Neural progenitor cell (in vitro differentiated cells): Measurements from ENCODE around the gene TNFRSF6B. TPM values are rescaled to one million over a fixed set of nuclear protein-coding genes. Genes with fewer than 3 reads are reported as not detected.

Source experiments
- DNase-seq: peaks from one replicate; pipeline ENCODE4 v3.0.0-alpha.2; 2016; ENCODE audit warnings: low spot score
- H2AFZ ChIP-seq: fragments of 200-600 bp; sonication (generic); replicated peaks from 2 replicates; pipeline ENCODE4 v1.6.1; 2016; ENCODE audit warnings: antibody characterized with exemption
- H3F3A ChIP-seq: fragments of 200-600 bp; sonication (generic); 2 replicates; pipeline ENCODE4 v1.6.1; 2016; ENCODE audit warnings: antibody characterized with exemption, low read depth
- H3K27ac ChIP-seq: fragments of 200-600 bp; sonication (generic); 2 replicates; pipeline ENCODE4 v1.5.1; 2016; ENCODE audit warnings: mild to moderate bottlenecking
- H3K27me3 ChIP-seq: fragments of 200-600 bp; sonication (generic); 2 replicates; pipeline ENCODE4 v1.6.1; 2016; ENCODE audit warnings: mild to moderate bottlenecking, moderate library complexity
- H3K36me3 ChIP-seq: fragments of 200-600 bp; sonication (generic); 2 replicates; pipeline ENCODE4 v1.5.1; 2016
- H3K4me1 ChIP-seq: fragments of 200-600 bp; sonication (generic); 2 replicates; pipeline ENCODE4 v1.6.1; 2016; ENCODE audit warnings: mixed run types
- H3K4me2 ChIP-seq: fragments of 200-600 bp; sonication (generic); 2 replicates; pipeline ENCODE4 v1.6.1; 2016
- H3K4me3 ChIP-seq: fragments of 200-600 bp; sonication (generic); 2 replicates; pipeline ENCODE4 v1.5.1; 2016
- H3K79me2 ChIP-seq: fragments of 200-600 bp; sonication (generic); 2 replicates; pipeline ENCODE4 v1.6.1; 2016; ENCODE audit warnings: low read depth
- H3K9ac ChIP-seq: fragments of 200-600 bp; sonication (generic); 2 replicates; pipeline ENCODE4 v1.6.1; 2016
- H3K9me3 ChIP-seq: fragments of 200-600 bp; sonication (generic); 2 replicates; pipeline ENCODE4 v1.5.1; 2016; ENCODE audit warnings: low read depth
- H4K20me1 ChIP-seq: fragments of 200-600 bp; sonication (generic); 2 replicates; pipeline ENCODE4 v1.6.1; 2016; ENCODE audit warnings: low read depth
- H3K27ac Mint-ChIP-seq: 3 replicates; pipeline ENCODE4 v1.8.0; 2021; ENCODE audit warnings: mixed read lengths
- H3K27me3 Mint-ChIP-seq: 2 replicates; pipeline ENCODE4 v1.8.0; 2022; ENCODE audit warnings: low read depth, mild to moderate bottlenecking, inconsistent platforms, moderate library complexity, mixed read lengths; ENCODE audit not compliant: insufficient read depth
- H3K36me3 Mint-ChIP-seq: 3 replicates; pipeline ENCODE4 v1.8.0; 2021; ENCODE audit warnings: mixed read lengths
- H3K4me1 Mint-ChIP-seq: 3 replicates; pipeline ENCODE4 v1.8.0; 2021; ENCODE audit warnings: mixed read lengths
- H3K4me3 Mint-ChIP-seq: 3 replicates; pipeline ENCODE4 v1.8.0; 2021; ENCODE audit warnings: mild to moderate bottlenecking, moderate library complexity, mixed read lengths
- H3K9me3 Mint-ChIP-seq: 3 replicates; pipeline ENCODE4 v1.8.0; 2020; ENCODE audit warnings: mixed read lengths
- CTCF ChIP-seq: fragments of 200-600 bp; sonication (generic); IDR thresholded peaks from 2 replicates; pipeline ENCODE4 v1.5.1; 2017; ENCODE audit warnings: antibody characterized with exemption, mild to moderate bottlenecking
- EZH2 ChIP-seq: fragments of 200-600 bp; sonication (generic); IDR thresholded peaks from 2 replicates; pipeline ENCODE4 v1.6.1; 2017; ENCODE audit warnings: antibody characterized with exemption, mild to moderate bottlenecking, moderate library complexity
- EZH2phosphoT487 ChIP-seq: fragments of 200-600 bp; sonication (generic); IDR thresholded peaks from 2 replicates; pipeline ENCODE4 v1.6.1; 2017; ENCODE audit warnings: antibody characterized with exemption
- total RNA-seq: library from RNA; depleted of rRNA; stranded (reverse); fragments of >200 nt; gene quantifications from 2 replicates; pipeline ENCODE4 v1.2.3, GENCODE V29; 2015; ENCODE audit warnings: low replicate concordance

Gene TNFRSF6B
- total RNA-seq, 1 donor from 2014 or later: not detected

- H3K9ac ChIP-seq: no peak overlapping the region
- Mint-ChIP-seq H3K36me3 (peaks cover 12% of the 10 kb centered on the region), H3K27ac (no peak overlapping the region), H3K9me3 (no peaks in the 10 kb centered on the region), H3K4me3 (no peak overlapping the region), H3K4me1 (no peaks in the 10 kb centered on the region), H3K27me3 (peaks cover 2% of the 10 kb centered on the region)
- no peak overlapping the region for H3K4me3 ChIP-seq
- peaks cover 12% of the 10 kb centered on the region for H3K27me3 ChIP-seq
- H2AFZ ChIP-seq: no peak overlapping the region
- no peak overlapping the region for H3K27ac ChIP-seq
- H4K20me1 ChIP-seq: peaks cover 20% of the 10 kb centered on the region
- no peak overlapping the region for H3K4me2 ChIP-seq
- no peak for TF ChIP-seq EZH2phosphoT487
- TF ChIP-seq CTCF: no peak
- TF ChIP-seq EZH2: no peak
- no peaks in the 10 kb centered on the region for H3K36me3 ChIP-seq
- H3K9me3 ChIP-seq: no peaks in the 10 kb centered on the region
- DNase-seq: no peak
- peaks cover 7% of the 10 kb centered on the region for H3K4me1 ChIP-seq
- peaks cover 14% of the 10 kb centered on the region for H3F3A ChIP-seq
- H3K79me2 ChIP-seq: peaks cover 4% of the 10 kb centered on the region
These were observed 36.0 kb downstream of the TNFRSF6B start for GRCh38 chr20:63732118-63733095.

GRCh38 chr20:63733117-63733516 is 36.7 kb downstream of the TNFRSF6B start:
- no peaks in the 10 kb centered on the region for H3K79me2 ChIP-seq
- H3K4me3 ChIP-seq: no peak overlapping the region
- TF ChIP-seq EZH2phosphoT487: no peak
- TF ChIP-seq EZH2: no peak
- no peak for TF ChIP-seq CTCF
- no peak overlapping the region for H3K27ac ChIP-seq
- H3K27ac Mint-ChIP-seq: no peak overlapping the region
- no peak overlapping the region for H3K9ac ChIP-seq
- H3F3A ChIP-seq: peaks cover 19% of the 10 kb centered on the region
- DNase-seq: no peak
- H3K36me3 Mint-ChIP-seq: peaks cover 9% of the 10 kb centered on the region
- H3K4me3 Mint-ChIP-seq: no peak overlapping the region
- peaks cover 14% of the 10 kb centered on the region for H3K4me1 ChIP-seq
- no peaks in the 10 kb centered on the region for H3K36me3 ChIP-seq
- H3K27me3 ChIP-seq: peaks cover 19% of the 10 kb centered on the region
- H4K20me1 ChIP-seq: peaks cover 26% of the 10 kb centered on the region
- H3K9me3 Mint-ChIP-seq: no peaks in the 10 kb centered on the region
- H3K27me3 Mint-ChIP-seq: peaks cover 2% of the 10 kb centered on the region
- H2AFZ ChIP-seq: no peak overlapping the region
- H3K4me2 ChIP-seq: no peak overlapping the region
- no peaks in the 10 kb centered on the region for H3K9me3 ChIP-seq
- no peaks in the 10 kb centered on the region for H3K4me1 Mint-ChIP-seq

GRCh38 chr20:63733579-63734081 is 37.2 kb downstream of the TNFRSF6B start:
- Mint-ChIP-seq H3K4me3 (no peak overlapping the region), H3K4me1 (no peaks in the 10 kb centered on the region), H3K27ac (no peak overlapping the region), H3K9me3 (no peaks in the 10 kb centered on the region), H3K27me3 (peaks cover 2% of the 10 kb centered on the region), H3K36me3 (peaks cover 7% of the 10 kb centered on the region)
- Histone ChIP-seq H3K27ac (no peak overlapping the region), H2AFZ (no peak overlapping the region), H4K20me1 (peaks cover 31% of the 10 kb centered on the region), H3K9me3 (no peaks in the 10 kb centered on the region), H3K4me2 (no peak overlapping the region), H3K9ac (no peak overlapping the region), H3K4me1 (peaks cover 20% of the 10 kb centered on the region), H3K36me3 (no peaks in the 10 kb centered on the region), H3K27me3 (peaks cover 24% of the 10 kb centered on the region), H3K4me3 (no peak overlapping the region), H3F3A (peaks cover 24% of the 10 kb centered on the region), H3K79me2 (no peaks in the 10 kb centered on the region)
- TF ChIP-seq EZH2phosphoT487 (no peak), CTCF (no peak), EZH2 (no peak)
- no peak for DNase-seq
